Measurements from ENCODE around the gene GPR176. TPM values are rescaled to one million over a fixed set of nuclear protein-coding genes. Genes with fewer than 3 reads are reported as not detected.

Gene GPR176, protein sequence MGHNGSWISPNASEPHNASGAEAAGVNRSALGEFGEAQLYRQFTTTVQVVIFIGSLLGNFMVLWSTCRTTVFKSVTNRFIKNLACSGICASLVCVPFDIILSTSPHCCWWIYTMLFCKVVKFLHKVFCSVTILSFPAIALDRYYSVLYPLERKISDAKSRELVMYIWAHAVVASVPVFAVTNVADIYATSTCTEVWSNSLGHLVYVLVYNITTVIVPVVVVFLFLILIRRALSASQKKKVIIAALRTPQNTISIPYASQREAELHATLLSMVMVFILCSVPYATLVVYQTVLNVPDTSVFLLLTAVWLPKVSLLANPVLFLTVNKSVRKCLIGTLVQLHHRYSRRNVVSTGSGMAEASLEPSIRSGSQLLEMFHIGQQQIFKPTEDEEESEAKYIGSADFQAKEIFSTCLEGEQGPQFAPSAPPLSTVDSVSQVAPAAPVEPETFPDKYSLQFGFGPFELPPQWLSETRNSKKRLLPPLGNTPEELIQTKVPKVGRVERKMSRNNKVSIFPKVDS
- total RNA-seq: 5.4 TPM

DNA sequence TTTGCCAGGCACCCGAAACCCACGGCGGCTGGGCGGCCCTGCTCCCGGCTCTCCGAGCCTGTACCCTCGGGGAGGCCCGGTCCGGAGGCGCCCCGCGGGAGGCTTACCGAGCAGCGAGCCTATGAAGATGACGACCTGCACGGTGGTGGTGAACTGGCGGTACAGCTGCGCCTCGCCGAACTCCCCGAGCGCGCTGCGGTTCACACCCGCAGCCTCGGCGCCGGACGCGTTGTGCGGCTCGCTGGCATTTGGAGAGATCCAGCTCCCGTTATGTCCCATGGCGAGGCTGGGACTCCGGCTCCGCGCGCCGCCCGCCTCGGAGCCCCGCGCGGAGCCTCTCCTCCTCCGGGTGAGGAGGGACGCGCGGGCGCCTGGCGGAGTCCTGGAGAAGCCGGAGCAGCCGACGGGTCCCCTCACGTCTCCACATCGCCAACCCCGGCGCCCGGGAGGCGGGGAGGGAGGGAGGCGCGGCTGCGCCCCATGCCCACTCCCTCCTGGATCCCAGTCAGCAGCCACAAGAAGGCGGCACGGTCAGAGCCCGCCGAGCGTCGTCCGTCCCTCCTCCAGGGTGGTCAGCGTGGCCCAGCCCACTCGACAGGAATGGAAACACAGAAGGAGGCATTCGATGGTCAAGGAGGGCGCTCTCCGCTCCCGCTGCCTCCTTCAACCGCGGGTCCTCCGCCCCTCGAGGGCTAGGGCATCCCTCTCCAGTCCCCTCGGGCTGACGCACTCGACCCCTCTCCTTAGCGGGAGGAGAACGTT is at the start of gene GPR176:
GPR176 (minus strand) TSS at position 519 of the 762 bp plus-strand sequence; CDS start at position 279, 240 bp downstream.
- no peak for DNase-seq (ENCODE audit: low spot score)

DNA sequence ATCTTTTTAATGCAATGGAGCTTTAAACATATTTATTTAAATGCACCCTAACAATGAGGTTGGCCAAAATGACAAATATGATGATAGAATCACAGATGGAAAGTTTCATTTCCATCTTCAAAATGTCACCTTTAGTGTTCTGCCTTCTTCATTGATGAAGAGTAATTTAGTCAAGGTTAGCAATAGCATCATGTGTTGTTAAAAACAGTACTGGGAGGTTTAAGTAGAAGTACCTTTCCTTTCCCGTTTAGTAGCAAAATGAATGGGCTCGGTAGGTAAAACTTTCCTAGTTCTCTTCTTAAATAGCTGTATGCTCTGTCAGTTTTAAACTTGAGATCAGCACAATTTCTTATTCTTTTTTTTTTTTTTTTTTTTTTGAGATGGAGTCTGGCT is 48.9 kb upstream of the GPR176 start:
- no peak for DNase-seq (ENCODE audit: low spot score)

DNA sequence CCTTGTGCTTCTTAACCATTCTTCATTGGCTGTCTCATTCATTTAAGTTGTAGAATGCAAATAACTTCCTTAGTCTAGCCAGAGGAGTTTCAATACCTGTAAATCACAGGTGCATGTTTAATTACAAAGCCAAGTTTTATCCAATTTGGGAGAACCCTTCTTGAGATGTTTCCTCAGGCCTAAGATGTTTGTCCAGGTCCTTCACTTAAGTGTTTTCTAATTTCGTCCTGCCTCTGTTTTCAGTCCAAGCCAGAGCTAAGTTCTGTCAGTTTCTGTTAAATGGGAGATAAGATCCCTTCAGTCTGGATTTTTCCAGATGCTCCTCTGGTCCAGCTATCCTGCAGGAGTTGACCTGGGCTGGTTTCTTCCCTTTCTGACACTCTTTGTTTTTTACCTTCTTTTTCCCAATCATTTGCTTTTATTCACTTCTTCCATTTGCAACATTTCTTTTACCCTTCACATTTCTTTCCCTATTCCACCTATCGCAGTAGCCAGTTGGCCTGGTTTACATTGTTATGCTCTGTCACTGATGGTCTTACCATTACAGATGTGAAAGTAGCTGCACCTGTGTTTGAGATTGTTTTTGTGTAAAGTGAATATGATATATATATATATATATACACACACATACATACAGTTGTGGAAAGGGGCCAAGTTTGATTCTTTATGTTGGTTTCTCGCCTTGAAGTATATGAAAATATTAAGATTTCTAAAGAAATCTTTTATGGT is 48.4 kb upstream of the GPR176 start:
- DNase-seq (ENCODE audit: low spot score): no peak

DNA sequence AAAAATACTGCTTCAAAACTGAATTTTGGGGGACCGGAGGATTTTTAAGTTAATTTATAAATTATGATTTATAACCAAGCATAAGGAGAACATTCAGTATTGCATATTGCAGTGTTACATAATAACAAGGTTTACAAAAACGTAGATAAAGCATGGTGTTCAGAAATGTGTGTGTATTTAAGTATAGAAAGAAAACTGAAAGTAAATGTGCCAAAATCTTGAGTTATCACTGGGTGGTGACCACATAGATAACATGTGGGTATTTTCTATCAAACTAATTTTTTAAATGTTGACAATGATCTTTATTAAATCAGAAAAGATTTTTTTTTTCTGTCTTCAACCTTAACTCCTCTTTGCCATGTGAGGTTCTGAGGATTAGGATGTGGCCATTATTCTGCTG is 46.5 kb upstream of the GPR176 start:
- no peak for DNase-seq (ENCODE audit: low spot score)

DNA sequence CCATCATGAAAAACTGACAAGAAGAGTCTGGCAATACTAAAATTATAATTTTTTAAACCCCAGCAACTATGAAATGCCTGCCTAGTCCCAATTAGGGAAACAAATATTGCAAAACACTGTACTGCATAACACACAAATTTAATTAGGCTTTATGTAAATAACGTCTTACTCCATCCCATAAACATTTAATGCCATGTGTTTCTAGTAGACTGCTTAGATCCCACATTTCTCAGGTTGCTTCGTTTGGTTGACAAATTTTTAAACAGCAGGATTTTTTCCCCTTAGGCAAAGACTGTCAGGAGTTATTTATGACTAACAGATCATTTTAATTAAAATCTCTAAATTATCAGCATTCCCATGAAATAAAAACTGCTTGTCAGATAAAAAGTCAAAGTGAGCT is 43.7 kb upstream of the GPR176 start:
- no peak for DNase-seq (ENCODE audit: low spot score)

DNA sequence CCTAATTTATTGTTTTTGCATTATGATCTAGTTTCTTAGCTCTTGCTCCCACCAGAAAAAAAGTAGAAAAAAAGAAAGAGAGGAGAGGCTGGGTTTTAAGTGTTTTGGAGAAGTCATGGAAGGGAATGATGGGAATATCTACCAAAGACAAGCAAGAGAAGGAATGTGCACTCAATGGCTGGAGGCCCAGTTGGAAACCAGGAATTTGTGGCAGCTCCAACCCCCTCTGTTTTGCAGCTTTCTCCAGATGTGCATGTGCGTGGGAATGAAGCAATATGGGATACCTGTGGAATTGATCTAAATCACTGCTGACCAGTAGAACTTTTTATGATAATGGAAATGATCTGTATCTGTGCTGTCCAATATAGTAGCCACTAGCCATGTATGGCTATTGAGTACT is 41.0 kb upstream of the GPR176 start:
- DNase-seq (ENCODE audit: low spot score): no peak

DNA sequence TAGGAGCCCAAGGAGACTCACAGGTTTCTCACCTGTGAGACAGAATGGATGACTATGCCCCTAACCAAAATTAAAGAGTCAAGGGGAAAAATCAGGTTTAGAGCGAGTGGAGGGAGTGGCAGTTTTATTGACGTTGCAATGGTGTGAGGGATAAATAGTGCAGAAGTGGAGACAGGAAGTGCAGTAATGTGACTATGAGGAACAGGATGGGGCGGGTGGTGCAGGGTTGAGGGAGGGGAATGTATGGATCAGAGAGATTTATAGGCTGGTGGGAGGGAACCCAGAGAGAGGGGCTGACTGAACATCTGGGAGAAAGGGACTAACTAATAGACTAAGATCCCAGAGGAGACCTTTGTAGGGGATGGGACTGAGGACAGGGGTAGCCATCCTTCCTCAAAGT is 40.3 kb upstream of the GPR176 start:
- DNase-seq (ENCODE audit: low spot score): no peak

DNA sequence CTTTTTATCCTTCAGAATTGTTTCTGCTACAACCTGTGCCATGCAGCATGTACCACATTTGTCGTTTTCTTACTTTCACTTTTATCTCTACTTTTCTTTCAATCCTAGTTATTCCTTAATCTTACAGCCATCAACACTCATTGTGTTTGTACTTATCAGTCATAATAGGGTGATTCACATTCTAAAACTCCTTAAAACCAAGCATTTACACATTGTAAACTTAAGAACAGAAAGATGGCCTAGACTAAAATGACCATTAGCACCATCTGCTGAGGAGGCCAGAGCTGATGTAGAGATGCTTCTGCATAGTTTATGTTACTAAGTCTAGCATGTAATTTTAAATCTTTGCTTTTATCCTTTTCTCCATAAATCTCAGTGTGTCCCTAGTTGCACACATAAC is 39.3 kb upstream of the GPR176 start:
- DNase-seq (ENCODE audit: low spot score): no peak

DNA sequence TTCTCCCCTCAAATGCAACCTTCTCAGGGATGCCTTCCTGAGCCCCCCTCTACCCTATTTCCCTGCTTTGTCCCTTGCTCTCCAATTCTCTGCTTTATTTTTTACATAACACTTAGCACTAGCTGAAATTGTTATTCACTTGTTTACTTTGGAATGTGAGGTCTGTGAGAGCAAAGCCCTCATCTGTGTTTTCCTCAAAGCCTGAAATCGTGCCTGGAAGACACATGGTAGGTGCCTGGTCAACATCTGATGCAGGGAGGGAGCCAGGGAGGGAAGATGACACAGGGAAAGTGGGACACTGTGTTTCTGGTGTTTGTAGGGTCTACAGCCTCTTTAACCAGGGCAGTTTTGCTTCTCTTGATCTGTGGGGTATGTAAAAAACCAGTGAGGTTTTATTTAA is 37.4 kb upstream of the GPR176 start:
- no peak for DNase-seq (ENCODE audit: low spot score)

DNA sequence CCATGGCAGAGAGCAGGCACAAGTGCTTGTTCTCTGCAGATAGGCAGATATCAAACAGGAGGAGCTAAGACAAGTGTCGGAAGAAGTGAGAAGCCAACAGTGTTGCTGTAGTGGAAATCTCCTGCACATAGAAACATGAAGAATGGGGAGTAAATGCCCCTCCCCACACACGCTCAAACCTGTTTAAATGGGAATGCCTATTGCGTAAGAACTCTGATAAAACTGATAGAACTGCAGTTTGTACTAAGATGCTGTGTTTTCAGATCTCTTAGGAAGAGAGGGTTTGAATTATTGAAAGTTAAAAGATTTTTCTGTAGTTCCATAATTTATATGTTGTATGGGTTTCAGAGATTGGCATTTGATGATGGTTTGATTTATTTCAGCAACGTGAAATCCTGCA is 33.5 kb upstream of the GPR176 start:
- DNase-seq (ENCODE audit: low spot score): no peak

DNA sequence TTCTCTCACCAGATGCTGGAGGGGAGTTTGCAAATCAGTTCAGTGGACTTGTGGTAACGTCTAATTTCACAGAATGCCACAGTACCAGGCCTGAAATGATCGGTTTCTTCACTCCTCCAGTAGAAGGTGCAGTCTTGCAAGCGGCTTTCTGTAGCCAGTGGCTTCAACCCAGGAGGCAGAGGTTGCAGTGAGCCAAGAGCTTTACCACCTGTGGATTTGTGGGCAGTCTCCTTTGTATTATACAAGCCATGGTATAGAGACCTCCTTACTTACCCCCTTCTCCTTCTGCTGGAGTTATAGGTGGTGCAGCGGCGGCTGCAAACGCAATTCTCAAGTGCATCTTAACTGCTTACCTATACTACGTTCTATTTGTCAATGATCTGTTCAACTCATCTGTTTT is 31.5 kb upstream of the GPR176 start:
- DNase-seq (ENCODE audit: low spot score): no peak

DNA sequence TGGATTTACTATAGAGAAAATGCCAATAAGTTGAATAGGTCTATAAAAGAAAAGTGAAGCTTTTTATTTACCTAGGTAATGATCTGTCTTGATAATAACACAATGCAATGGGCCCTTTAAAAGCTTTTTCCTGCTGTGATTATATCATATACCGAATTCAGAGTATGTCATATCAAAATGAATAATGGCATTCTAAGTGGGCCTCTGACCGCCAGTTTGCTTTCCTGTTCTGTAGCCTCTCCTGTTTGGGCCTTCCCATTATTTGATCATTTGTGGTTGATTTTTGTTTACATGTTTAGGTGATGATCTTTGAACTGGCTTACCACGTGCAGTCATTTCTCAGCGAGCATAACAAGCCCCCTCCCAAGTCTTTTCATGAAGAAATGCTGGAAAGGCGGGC is 28.8 kb upstream of the GPR176 start:
- DNase-seq (ENCODE audit: low spot score): no peak

DNA sequence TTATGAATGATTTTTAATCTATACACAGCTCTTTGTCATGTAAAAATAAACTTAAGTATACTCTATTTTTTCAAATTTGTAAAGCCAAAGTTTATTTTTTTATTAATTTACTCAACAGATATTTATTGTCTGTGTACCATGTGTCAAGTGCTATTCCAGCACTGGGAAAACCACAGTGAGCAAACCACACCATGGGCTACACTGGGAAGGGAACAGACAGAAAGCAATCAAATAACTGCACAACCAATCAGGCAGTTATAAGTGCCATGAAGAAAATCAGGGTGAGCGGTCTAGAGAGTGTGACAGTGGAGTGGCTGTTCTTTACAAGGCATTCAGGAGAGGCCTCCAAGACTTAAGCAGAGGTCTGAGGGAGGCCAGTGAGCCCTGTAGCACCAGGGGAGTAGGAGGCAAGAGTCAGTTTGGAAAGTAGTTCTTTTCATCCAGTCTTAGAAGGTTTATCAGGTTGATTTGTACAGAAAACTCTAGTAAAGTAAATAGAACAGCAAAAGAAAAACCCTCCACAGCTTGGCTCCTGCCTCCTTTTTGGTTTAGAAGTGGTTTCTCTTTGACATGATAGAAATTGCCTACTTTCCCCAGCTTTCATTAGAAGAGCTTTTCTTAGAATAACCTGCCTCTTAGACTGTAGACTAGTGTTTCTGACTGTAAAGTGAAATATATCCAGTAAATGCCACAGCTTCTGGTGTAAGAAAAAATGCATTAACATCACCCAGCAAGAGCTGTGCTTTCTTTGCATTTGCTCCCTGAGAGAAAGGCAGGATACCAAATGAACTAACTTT is 27.5 kb upstream of the GPR176 start:
- DNase-seq (ENCODE audit: low spot score): no peak

DNA sequence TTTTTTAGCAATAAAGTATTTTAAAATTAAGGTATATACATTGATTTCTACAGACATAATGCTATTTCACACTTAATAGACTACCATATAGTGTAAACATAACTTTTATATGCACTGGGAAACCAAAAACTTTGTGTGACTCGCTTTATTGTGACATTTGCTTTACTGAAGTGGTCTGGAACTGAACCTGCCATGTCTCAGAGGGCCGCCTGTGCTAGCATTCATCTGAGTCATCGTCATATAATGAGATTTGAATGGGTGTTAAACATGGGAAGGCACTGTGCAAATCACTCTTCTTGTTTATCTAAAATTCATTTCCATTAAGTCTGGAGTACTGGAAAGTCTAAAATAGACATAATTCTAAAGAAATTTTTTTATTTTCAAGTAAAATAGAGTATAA is 26.8 kb upstream of the GPR176 start:
- DNase-seq (ENCODE audit: low spot score): no peak

DNA sequence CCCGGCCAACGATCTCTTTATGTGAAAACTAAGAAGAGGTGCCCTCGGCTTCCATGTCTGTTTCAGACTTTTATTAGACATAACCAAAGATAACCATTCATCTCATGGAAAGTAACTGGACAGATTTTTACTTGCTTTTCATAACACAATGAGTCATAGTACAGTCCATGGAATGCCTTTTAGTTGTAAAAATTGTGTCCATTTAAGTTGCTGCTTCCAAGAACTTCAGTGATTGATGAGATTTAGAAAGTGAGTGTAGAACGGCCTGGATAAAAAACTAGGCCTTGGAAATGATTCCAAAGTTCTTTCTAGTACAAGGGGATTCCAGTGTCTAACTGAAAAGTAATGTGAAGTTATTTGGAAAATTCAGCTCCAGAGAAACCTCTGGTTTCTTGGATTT is 24.7 kb upstream of the GPR176 start:
- DNase-seq (ENCODE audit: low spot score): no peak

DNA sequence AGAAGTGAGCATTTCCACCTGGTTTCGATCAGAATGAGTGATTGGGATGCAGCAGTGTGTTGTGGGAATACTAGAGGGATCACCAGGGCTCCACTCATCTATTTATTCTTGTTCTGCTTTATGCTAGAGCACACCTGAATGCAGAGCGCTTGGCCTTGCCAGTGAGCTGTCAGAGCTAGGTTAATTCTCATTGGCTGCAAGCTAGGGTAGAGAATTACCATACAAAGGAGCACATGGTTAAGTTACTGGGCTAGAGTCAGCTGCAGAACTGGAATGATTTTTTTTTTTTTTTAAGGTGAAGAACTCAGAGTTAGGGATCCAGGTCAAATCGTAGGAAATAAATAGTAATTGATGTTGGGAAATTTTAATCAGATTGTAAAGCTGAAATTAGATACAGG is 22.7 kb upstream of the GPR176 start:
- DNase-seq (ENCODE audit: low spot score): no peak

DNA sequence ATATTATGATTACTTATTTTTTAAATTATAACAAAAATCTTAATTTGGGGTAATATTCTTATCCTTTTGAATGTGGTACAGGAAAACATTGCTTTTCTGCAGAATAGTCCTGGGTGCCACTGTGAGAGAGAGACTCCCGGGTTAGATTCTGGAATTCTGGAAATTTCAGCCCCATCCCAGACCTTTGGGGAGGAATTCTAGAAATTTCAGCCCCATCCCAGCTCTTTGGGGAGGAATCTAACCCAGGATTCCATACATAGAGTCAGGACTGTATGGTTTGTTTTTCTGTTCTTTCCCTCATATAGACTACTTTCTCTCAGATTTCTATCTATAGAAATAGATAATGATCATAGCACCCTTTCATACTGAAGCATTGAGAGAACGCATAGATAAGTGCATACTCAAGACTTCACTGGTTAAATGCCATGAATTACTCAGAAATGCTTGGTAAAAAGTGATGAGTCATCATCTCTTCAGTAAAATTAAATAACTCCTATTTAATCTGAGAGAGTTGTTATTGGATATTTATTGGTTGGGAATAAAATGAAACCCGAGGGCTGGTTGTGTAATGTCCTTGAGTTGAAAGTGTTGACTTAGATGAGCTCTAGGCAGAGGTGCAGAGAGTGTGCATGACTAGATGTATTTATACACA is 22.2 kb upstream of the GPR176 start:
- no peak for DNase-seq (ENCODE audit: low spot score)

DNA sequence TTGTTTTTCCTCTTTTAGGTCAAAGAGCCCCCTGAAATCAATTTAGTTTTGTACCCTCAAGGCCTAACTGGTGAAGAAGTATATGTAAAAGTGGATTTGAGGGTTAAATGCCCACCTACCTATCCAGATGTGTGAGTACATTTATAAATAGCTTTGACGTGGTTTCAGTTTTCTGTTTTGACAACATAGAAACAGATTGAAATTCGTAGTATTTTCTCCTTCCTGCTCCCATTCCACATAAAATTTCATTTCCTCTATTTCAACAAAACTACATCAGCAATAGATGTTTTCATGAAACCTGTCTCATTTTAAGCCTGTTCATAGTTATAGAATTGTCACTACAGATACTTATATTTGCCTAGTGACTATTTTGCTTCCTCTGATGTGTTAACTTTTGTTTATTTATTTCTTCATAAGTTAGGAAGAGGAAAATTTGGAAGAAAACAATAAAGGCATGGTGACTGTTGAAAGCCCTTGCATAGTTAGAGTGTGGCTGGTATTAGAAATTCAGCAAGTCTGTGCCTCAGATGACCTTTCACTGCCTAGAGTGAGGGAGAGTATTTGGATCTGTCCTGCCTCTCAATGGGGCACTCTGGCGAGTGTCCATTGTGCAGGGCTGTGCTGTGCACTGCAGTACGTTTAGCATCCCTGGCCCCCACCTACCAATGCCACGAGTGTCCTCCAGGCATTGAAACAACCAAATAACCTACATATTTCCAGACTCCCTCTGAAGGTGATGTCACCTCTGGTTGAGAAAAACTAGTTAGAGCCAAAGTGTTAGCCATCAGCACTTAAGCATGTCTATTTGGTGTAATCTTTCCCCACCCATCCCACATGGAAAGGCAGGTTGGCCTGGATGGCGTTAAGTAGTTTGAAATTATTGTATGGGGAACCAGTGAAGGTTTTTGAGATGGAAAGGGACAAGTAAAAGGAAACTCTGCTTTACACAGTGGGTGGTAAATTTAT is 19.7 kb upstream of the GPR176 start:
- no peak for DNase-seq (ENCODE audit: low spot score)

DNA sequence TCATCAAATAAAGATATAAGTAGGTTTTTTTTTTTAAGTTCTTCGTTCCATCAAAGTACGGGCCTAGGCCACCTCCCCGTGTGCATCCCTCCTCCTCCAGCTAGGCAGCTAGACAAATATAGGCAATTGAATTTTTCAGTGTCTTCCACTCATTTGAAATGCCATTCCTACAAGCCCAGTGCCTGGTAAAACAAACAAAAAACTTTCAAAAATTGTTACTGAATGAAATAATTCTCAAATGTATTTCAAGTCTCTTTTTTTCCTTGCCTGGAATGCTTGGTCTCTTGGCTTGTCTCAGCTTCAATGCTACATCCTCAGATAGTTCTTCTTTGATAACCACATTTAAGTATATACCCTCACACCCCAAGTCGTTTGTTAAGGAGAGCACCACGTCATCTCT is 17.6 kb upstream of the GPR176 start:
- no peak for DNase-seq (ENCODE audit: low spot score)

DNA sequence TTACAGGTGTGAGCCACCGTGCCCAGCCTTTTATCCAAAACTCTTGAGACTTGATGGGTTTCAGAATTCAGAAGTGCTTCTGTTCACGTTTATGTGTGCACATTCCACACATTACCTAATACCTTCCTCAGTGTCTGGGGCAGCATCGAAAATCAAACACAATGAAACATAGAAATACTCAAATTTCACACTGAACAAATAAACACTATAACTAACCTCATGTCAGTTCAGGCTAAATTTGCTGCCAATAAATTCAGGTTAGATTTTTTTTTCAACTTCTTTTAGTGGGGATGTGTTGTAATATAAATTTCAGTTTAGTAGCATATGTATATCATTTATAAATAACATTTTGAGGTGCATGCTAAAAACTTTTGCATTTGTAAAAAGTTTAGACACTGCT is 16.6 kb upstream of the GPR176 start:
- no peak for DNase-seq (ENCODE audit: low spot score)

Measured in mucosa of gallbladder (tissue), 1 donor.